Lung (tissue), 12 donors: Measurements from ENCODE around the gene ZNF619. TPM values are rescaled to one million over a fixed set of nuclear protein-coding genes. Genes with fewer than 3 reads are reported as not detected.

Source experiments
- ATAC-seq: fragments of 200-7000 bp; cut with Tn5 transposase; one replicate; pipeline ENCODE4 v1.9.1; 2020; ENCODE audit warnings: moderate number of reproducible peaks; ENCODE audit not compliant: insufficient read depth, low FRiP score
- DNase-seq, 3 donors: peaks; one replicate each; pipeline ENCODE4 v3.0.0-alpha.2; 2013 to 2017
- H3K27ac ChIP-seq, 2 donors: one replicate each; pipeline ENCODE4 v1.5.1; 2013; ENCODE audit warnings: mild to moderate bottlenecking in 2 of 2, moderate library complexity in 2 of 2, control low read depth in 1 of 2, inconsistent platforms in 1 of 2, low read depth in 1 of 2, low read length in 1 of 2
- H3K27me3 ChIP-seq, 3 donors: one replicate each; pipeline ENCODE4 v1.5.1; 2013; ENCODE audit warnings: low read length in 2 of 3; ENCODE audit not compliant: control insufficient read depth in 3 of 3, insufficient read depth in 3 of 3
- H3K36me3 ChIP-seq, 4 donors: one replicate each; pipeline ENCODE4 v1.5.1; 2013; ENCODE audit warnings: low read length in 4 of 4, mild to moderate bottlenecking in 1 of 4, moderate library complexity in 1 of 4; ENCODE audit not compliant: control insufficient read depth in 4 of 4, insufficient read depth in 4 of 4
- H3K4me1 ChIP-seq, 5 donors: one replicate each; pipeline ENCODE4 v1.5.1; 2013; ENCODE audit warnings: low read length in 5 of 5, mild to moderate bottlenecking in 2 of 5, moderate library complexity in 1 of 5; ENCODE audit not compliant: control insufficient read depth in 5 of 5, insufficient read depth in 5 of 5
- H3K4me3 ChIP-seq: one replicate; pipeline ENCODE4 v1.5.1; 2013; ENCODE audit warnings: mild to moderate bottlenecking, control low read depth, moderate library complexity
- H3K9ac ChIP-seq, 2 donors: one replicate each; pipeline ENCODE4 v1.5.1; 2013; ENCODE audit warnings: low read length in 2 of 2, control low read depth in 1 of 2; ENCODE audit not compliant: insufficient read depth in 1 of 2
- H3K9me3 ChIP-seq, 4 donors: one replicate each; pipeline ENCODE4 v1.5.1; 2013; ENCODE audit warnings: low read length in 3 of 4, mild to moderate bottlenecking in 1 of 4, moderate library complexity in 1 of 4; ENCODE audit not compliant: control insufficient read depth in 4 of 4, insufficient read depth in 3 of 4
- CTCF ChIP-seq: IDR thresholded peaks from 2 replicates; pipeline ENCODE4 v1.5.1; 2012; ENCODE audit warnings: mild to moderate bottlenecking; ENCODE audit errors: control extremely low read depth, extremely low read depth
- WGBS, 2 donors: extraction: QIAGEN DNeasy Blood & Tissue Kit; methylation state at CpG; one replicate each; pipeline ENCODE4 v1.1.7; 2013; 5-methylcytosine and 5-hydroxymethylcytosine counted together
- polyA plus RNA-seq, 2 donors: library from polyadenylated mRNA; stranded (reverse); fragments of 200-250 nt; gene quantifications; one replicate each; pipeline ENCODE4 v1.2.1, GENCODE V29; 2013
- total RNA-seq, 2 donors: library from RNA; depleted of rRNA in 1 of 2; stranded (reverse); fragments of >200 nt in 1 of 2; gene quantifications; one replicate each; pipeline ENCODE4 v1.2.1, GENCODE V29; 2014 to 2021
- donor health status: control.
- donor health status: control.
- donor health status: Bipolar disorder and iron deficiency.
- donor health status: healthy.
- donor health status: DM: yes; HTN: yes; CAD: no.

The ZNF619 gene
- total and polyA plus RNA-seq, 4 donors = 0.96 to 10.0 (median 5.0) TPM

- no peak for TF ChIP-seq CTCF
- H3K9me3 ChIP-seq = no peaks in the 10 kb centered on the region
- H3K27ac ChIP-seq = no peak overlapping the region
- H3K27me3 ChIP-seq = no peaks in the 10 kb centered on the region
- no peak for ATAC-seq
- no peak for DNase-seq
- WGBS, 2 donors = 90% methylated on average over 2 of the region's 2 CpGs
- no peak overlapping the region for H3K9ac ChIP-seq
- peaks cover 9 to 22% (median 18%) of the 10 kb centered on the region in 4 donors for H3K36me3 ChIP-seq
- peaks cover 0 to 2% (median 0%) of the 10 kb centered on the region in 5 donors for H3K4me1 ChIP-seq
- no peak overlapping the region for H3K4me3 ChIP-seq
Measured at GRCh38 chr3:40465456-40465855, 11.5 kb upstream of the ZNF619 start.

GRCh38 chr3:40468018-40468417 is 8.9 kb upstream of the ZNF619 start:
- no peak for TF ChIP-seq CTCF
- no peak for ATAC-seq
- Histone ChIP-seq H3K36me3 (peaks cover 9 to 14% (median 10%) of the 10 kb centered on the region in 4 donors), H3K9me3 (no peaks in the 10 kb centered on the region), H3K27ac (no peak overlapping the region), H3K9ac (no peak overlapping the region), H3K4me3 (no peak overlapping the region), H3K4me1 (peaks cover 0 to 2% (median 0%) of the 10 kb centered on the region in 5 donors), H3K27me3 (no peaks in the 10 kb centered on the region)
- DNase-seq = no peak
- WGBS, 2 donors = 66 to 81% methylated on average over 4 of the region's 4 CpGs

- H3K4me1 ChIP-seq = peaks cover 0 to 2% (median 0%) of the 10 kb centered on the region in 5 donors
- no peak for TF ChIP-seq CTCF
- H3K9ac ChIP-seq = no peak overlapping the region
- ATAC-seq = no peak
- H3K9me3 ChIP-seq = no peaks in the 10 kb centered on the region
- 90% methylated on average over 4 of the region's 4 CpGs for WGBS, 2 donors
- peaks cover 0 to 2% (median 0%) of the 10 kb centered on the region in 4 donors for H3K36me3 ChIP-seq
- DNase-seq = no peak
- H3K4me3 ChIP-seq = no peak overlapping the region
- H3K27ac ChIP-seq = no peak overlapping the region
- no peaks in the 10 kb centered on the region for H3K27me3 ChIP-seq
Measured at GRCh38 chr3:40470701-40471100, 6.2 kb upstream of the ZNF619 start.

- TF ChIP-seq CTCF = no peak
- DNase-seq (no peak), ATAC-seq (no peak)
- Histone ChIP-seq H3K27me3 (no peaks in the 10 kb centered on the region), H3K4me1 (peaks cover 0 to 5% (median 3%) of the 10 kb centered on the region in 5 donors), H3K9me3 (no peaks in the 10 kb centered on the region), H3K27ac (peak overlapping the region in 1 of 2 donors; percentile 35), H3K9ac (peak overlapping the region; percentile 66), H3K4me3 (no peak overlapping the region), H3K36me3 (peaks cover 0 to 16% (median 5%) of the 10 kb centered on the region in 4 donors)
- WGBS, 2 donors = 51 to 55% methylated on average over 4 of the region's 4 CpGs
Measured at GRCh38 chr3:40477666-40478065, 744 bp downstream of the ZNF619 start.
